HepG2 (cell line): ENCODE measurements around the gene CACNA1G. TPM values are rescaled to one million over a fixed set of nuclear protein-coding genes. Genes with fewer than 3 reads are reported as not detected.

ENCODE experiments used
- CBX1 ChIP-seq: IDR thresholded peaks from one replicate; pipeline ENCODE4 v1.6.1; 2016; ENCODE audit warnings: antibody characterized with exemption, low read depth
- CREM ChIP-seq, 2 experiments: sonication (generic) in 1 of 2; formaldehyde crosslinking in 1 of 2; IDR thresholded peaks; 2 replicates each; pipeline versions ENCODE4 v1.4.0 to v1.6.1; 2016 to 2020; ENCODE audit warnings: antibody characterized with exemption in 1 of 2, mild to moderate bottlenecking in 1 of 2, missing genetic modification reagents in 1 of 2
- FOSL2 ChIP-seq: sonication (generic); formaldehyde crosslinking; IDR thresholded peaks from 2 replicates; pipeline ENCODE4 v1.4.0; 2020; ENCODE audit warnings: missing genetic modification reagents
- KLF16 ChIP-seq, 2 experiments: sonication (generic) in 1 of 2; formaldehyde crosslinking in 1 of 2; IDR thresholded peaks; 2 replicates each; pipeline versions ENCODE4 v1.6.1 to v1.8.0; 2016 to 2023; ENCODE audit warnings: missing genetic modification reagents in 2 of 2, missing compliant biosample characterization in 1 of 2
- MTF1 ChIP-seq: sonication (generic); formaldehyde crosslinking; IDR thresholded peaks from 2 replicates; pipeline ENCODE4 v1.5.0; 2020; ENCODE audit warnings: missing genetic modification reagents
- MYC ChIP-seq: sonication (generic); formaldehyde crosslinking; IDR thresholded peaks from 2 replicates; pipeline ENCODE4 v1.9.0; 2021; ENCODE audit warnings: missing genetic modification reagents, borderline replicate concordance
- NCOA1 ChIP-seq: sonication (generic); formaldehyde crosslinking; IDR thresholded peaks from 2 replicates; pipeline ENCODE4 v1.9.0; 2021; ENCODE audit warnings: missing genetic modification reagents
- TBX3 ChIP-seq: fragments of 450-650 bp; IDR thresholded peaks from 2 replicates; pipeline ENCODE4 v1.6.1; 2017; ENCODE audit warnings: antibody characterized with exemption, mild to moderate bottlenecking, inconsistent platforms, borderline replicate concordance
- TOPORS ChIP-seq: sonication (generic); formaldehyde crosslinking; IDR thresholded peaks from 2 replicates; pipeline ENCODE4 v1.8.0; 2023; ENCODE audit warnings: mild to moderate bottlenecking, missing genetic modification reagents
- ZNF20 ChIP-seq: sonication (generic); formaldehyde crosslinking; IDR thresholded peaks from 2 replicates; pipeline ENCODE4 v1.4.0; 2020; ENCODE audit warnings: mild to moderate bottlenecking, moderate library complexity, missing genetic modification reagents
- ZNF224 ChIP-seq: sonication (generic); formaldehyde crosslinking; IDR thresholded peaks from 2 replicates; pipeline ENCODE4 v1.5.0; 2020; ENCODE audit warnings: mild to moderate bottlenecking, missing genetic modification reagents
- ZNF326 ChIP-seq: sonication (generic); formaldehyde crosslinking; IDR thresholded peaks from 2 replicates; pipeline ENCODE4 v1.4.0; 2020; ENCODE audit warnings: missing genetic modification reagents, borderline replicate concordance
- ZNF329 ChIP-seq: sonication (generic); formaldehyde crosslinking; IDR thresholded peaks from 2 replicates; pipeline ENCODE4 v1.9.0; 2021; ENCODE audit warnings: low read depth, mild to moderate bottlenecking, missing genetic modification reagents
- ZNF354B ChIP-seq: sonication (generic); formaldehyde crosslinking; IDR thresholded peaks from 2 replicates; pipeline ENCODE4 v1.8.0; 2022; ENCODE audit warnings: mild to moderate bottlenecking, missing genetic modification reagents
- ZNF510 ChIP-seq: sonication (generic); formaldehyde crosslinking; IDR thresholded peaks from 2 replicates; pipeline ENCODE4 v1.4.0; 2020; ENCODE audit warnings: low read depth, mild to moderate bottlenecking, missing genetic modification reagents
- ZNF616 ChIP-seq: sonication (generic); formaldehyde crosslinking; IDR thresholded peaks from 2 replicates; pipeline ENCODE4 v1.5.0; 2020; ENCODE audit warnings: low read depth, mild to moderate bottlenecking, missing genetic modification reagents
- polyA plus RNA-seq, 8 experiments: library from polyadenylated mRNA; depleted of rRNA in 3 of 8; stranded (reverse) in 7 of 8; unstranded in 1 of 8; fragments of >200 nt; fragmentation: Illumina TruSeq in 4 of 8; extraction: Trizol in 4 of 8; gene quantifications; 2 replicates each; pipeline versions ENCODE4 v1.2.1 to v1.2.3, GENCODE V29; 2011 to 2016; ENCODE audit warnings: low read depth in 4 of 8, missing spikeins in 1 of 8, mixed read lengths in 1 of 8; ENCODE audit not compliant: insufficient read depth in 1 of 8
- total RNA-seq, 5 experiments: library from RNA; depleted of rRNA; stranded (reverse); fragments of >200 nt; fragmentation: Illumina TruSeq; extraction: Trizol; gene quantifications; 2 replicates each; pipeline ENCODE4 v1.2.3, GENCODE V29; 2016; ENCODE audit warnings: low read depth in 1 of 5
- TF ChIP-seq, protein P1 (sequence below): sonication (generic); formaldehyde crosslinking; IDR thresholded peaks from 2 replicates; pipeline ENCODE4 v1.5.1; 2020; ENCODE audit warnings: mild to moderate bottlenecking, missing genetic modification reagents
- TF ChIP-seq, protein P2 (sequence below): IDR thresholded peaks from 2 replicates; pipeline ENCODE4 v1.6.1; 2016; ENCODE audit warnings: low read depth, missing genetic modification reagents, missing compliant biosample characterization
- TF ChIP-seq, protein P3 (sequence below): sonication (generic); formaldehyde crosslinking; IDR thresholded peaks from 2 replicates; pipeline ENCODE4 v1.5.0; 2020; ENCODE audit warnings: missing genetic modification reagents

The CACNA1G gene
- total and polyA plus RNA-seq, 2 of the 13 experiments (the other 11 are each of a cell fraction or from before 2014, with no cell fraction given), result 0.02 TPM; not detected in 1

DNA sequence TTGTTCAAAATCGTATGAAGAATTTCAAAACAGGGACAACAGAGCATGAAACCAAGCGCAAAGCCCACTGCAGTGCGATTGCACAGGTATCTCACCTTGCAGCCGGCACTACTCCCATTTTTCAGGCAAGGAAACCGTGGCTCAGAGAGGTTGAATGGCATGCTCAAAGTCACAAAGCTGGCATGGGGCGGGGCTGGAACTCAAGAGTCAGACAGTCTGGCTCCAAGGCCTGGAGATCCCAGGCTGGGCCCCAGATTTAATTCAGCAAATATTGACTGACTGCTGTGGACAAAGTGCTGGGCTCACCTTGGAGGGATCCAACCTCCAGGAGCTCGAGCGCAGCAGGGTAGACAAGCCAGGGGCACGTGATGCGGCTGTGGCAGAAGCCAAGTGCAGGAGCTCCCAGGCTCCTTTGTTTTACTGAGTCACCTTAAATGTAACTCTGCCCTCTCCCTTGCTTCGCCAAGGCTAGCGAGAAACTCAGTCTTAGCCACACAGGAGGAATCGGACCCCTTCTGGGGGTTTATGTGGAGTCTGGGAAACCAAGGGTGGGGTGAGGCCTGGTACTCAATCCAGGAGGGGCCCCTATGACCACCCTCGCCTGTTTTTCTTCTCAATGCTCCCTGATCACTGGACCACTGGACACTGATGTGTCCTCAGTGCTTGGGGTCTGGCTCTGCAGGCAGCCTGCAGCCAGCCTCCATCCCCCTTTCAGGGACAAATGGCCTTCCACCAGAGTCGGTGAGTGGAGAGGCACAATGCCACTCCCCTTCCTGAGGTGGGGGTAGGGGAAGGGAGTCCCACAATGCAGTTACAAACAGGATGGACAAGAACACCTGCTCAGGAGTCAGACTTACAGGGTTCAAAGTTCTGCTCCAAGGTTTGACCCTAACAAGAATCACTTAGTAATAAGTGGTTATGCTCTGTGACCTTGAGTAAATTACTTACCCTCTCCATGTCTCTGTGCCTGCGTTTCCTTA is 17.4 kb upstream of the CACNA1G start (continued):
- TF ChIP-seq, protein P1, sequence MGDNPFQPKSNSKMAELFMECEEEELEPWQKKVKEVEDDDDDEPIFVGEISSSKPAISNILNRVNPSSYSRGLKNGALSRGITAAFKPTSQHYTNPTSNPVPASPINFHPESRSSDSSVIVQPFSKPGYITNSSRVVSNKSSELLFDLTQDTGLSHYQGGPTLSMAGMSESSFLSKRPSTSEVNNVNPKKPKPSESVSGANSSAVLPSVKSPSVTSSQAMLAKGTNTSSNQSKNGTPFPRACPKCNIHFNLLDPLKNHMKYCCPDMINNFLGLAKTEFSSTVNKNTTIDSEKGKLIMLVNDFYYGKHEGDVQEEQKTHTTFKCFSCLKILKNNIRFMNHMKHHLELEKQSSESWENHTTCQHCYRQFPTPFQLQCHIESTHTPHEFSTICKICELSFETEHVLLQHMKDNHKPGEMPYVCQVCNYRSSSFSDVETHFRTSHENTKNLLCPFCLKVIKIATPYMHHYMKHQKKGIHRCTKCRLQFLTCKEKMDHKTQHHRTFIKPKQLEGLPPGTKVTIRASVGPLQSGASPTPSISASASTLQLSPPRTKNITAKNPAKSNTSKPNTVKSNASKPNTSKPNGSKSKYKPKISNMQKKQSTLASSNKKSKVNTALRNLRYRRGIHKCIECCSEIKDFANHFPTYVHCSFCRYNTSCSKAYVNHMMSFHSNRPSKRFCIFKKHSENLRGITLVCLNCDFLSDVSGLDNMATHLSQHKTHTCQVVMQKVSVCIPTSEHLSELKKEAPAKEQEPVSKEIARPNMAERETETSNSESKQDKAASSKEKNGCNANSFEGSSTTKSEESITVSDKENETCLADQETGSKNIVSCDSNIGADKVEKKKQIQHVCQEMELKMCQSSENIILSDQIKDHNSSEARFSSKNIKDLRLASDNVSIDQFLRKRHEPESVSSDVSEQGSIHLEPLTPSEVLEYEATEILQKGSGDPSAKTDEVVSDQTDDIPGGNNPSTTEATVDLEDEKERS (CRISPR knock-in tag), result peak; percentile 67
- TF ChIP-seq ZNF326 (CRISPR knock-in tag) (no peak), ZNF20 (no peak), KLF16 (CRISPR knock-in tag; IDR thresholded peaks at IDR 0.05) (0 out of 4 replicates have a peak, but pooled peaks of 1 of the 2 experiments have one; percentile 76), MYC (CRISPR knock-in tag) (peak; percentile 69; the same call in 1 of the 2 replicates), CBX1 (peak; percentile 75), ZNF354B (no peak), NCOA1 (peak; percentile 94), ZNF329 (CRISPR knock-in tag) (no peak), CREM (IDR thresholded peaks at IDR 0.05) (peak; percentile 77; the same call in 1 of the 2 replicates), CREM (CRISPR knock-in tag; IDR thresholded peaks at IDR 0.05) (no peak), TBX3 (peak; percentile 64; the same call in 1 of the 2 replicates), ZNF510 (CRISPR knock-in tag) (no peak), TOPORS (CRISPR knock-in tag) (peak; percentile 58; the same call in 1 of the 2 replicates), ZNF616 (CRISPR knock-in tag) (no peak), ZNF224 (CRISPR knock-in tag) (0 out of 2 replicates have a peak, but pooled peaks have one; percentile 76), FOSL2 (CRISPR knock-in tag) (peak; percentile 84), MTF1 (CRISPR knock-in tag) (no peak)
- TF ChIP-seq, protein P2, sequence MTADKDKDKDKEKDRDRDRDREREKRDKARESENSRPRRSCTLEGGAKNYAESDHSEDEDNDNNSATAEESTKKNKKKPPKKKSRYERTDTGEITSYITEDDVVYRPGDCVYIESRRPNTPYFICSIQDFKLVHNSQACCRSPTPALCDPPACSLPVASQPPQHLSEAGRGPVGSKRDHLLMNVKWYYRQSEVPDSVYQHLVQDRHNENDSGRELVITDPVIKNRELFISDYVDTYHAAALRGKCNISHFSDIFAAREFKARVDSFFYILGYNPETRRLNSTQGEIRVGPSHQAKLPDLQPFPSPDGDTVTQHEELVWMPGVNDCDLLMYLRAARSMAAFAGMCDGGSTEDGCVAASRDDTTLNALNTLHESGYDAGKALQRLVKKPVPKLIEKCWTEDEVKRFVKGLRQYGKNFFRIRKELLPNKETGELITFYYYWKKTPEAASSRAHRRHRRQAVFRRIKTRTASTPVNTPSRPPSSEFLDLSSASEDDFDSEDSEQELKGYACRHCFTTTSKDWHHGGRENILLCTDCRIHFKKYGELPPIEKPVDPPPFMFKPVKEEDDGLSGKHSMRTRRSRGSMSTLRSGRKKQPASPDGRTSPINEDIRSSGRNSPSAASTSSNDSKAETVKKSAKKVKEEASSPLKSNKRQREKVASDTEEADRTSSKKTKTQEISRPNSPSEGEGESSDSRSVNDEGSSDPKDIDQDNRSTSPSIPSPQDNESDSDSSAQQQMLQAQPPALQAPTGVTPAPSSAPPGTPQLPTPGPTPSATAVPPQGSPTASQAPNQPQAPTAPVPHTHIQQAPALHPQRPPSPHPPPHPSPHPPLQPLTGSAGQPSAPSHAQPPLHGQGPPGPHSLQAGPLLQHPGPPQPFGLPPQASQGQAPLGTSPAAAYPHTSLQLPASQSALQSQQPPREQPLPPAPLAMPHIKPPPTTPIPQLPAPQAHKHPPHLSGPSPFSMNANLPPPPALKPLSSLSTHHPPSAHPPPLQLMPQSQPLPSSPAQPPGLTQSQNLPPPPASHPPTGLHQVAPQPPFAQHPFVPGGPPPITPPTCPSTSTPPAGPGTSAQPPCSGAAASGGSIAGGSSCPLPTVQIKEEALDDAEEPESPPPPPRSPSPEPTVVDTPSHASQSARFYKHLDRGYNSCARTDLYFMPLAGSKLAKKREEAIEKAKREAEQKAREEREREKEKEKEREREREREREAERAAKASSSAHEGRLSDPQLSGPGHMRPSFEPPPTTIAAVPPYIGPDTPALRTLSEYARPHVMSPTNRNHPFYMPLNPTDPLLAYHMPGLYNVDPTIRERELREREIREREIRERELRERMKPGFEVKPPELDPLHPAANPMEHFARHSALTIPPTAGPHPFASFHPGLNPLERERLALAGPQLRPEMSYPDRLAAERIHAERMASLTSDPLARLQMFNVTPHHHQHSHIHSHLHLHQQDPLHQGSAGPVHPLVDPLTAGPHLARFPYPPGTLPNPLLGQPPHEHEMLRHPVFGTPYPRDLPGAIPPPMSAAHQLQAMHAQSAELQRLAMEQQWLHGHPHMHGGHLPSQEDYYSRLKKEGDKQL, result peak; percentile 72; the same call in 1 of the 2 replicates
- TF ChIP-seq, protein P3, sequence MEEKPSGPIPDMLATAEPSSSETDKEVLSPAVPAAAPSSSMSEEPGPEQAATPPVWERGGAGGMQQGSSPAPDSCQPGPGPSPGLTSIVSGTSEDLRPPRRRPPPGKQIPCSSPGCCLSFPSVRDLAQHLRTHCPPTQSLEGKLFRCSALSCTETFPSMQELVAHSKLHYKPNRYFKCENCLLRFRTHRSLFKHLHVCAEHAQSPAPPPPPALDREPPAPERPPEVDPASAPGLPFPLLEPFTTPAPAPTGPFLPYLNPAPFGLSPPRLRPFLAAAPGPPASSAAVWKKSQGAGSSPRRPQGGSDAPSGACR (CRISPR knock-in tag), result 0 out of 2 replicates have a peak, but pooled peaks have one; percentile 45
